CD4-positive, alpha-beta T cell treated with Interleukin-4 for 1 hour (primary cell): ENCODE data around the gene CPA5.

ENCODE experiments used
- DNase-seq, 2 donors: peaks; one replicate each; pipeline ENCODE4 v3.0.0-alpha.2; 2020 to 2022

CPA5 gene

GRCh38 chr7:130397758-130398073 is 53.1 kb downstream of the CPA5 start:
- no peak for DNase-seq

GRCh38 chr7:130398526-130399090 is 54.0 kb downstream of the CPA5 start:
- no peak for DNase-seq

- DNase-seq, result no peak
Measured at GRCh38 chr7:130400120-130400572, 55.5 kb downstream of the CPA5 start.

GRCh38 chr7:130401101-130401500 is 56.5 kb downstream of the CPA5 start:
- no peak for DNase-seq

GRCh38 chr7:130401578-130401977 is 57.0 kb downstream of the CPA5 start:
- no peak for DNase-seq

- DNase-seq, result no peak
Measured at GRCh38 chr7:130405003-130405402, 60.4 kb downstream of the CPA5 start.

GRCh38 chr7:130409067-130409711 is 64.6 kb downstream of the CPA5 start:
- no peak for DNase-seq

GRCh38 chr7:130409712-130410072 is 65.1 kb downstream of the CPA5 start:
- no peak for DNase-seq

GRCh38 chr7:130410868-130411541 is 66.4 kb downstream of the CPA5 start:
- DNase-seq, result no peak

- no peak for DNase-seq
Measured at GRCh38 chr7:130413201-130413600, 68.6 kb downstream of the CPA5 start.

GRCh38 chr7:130415006-130415405 is 70.4 kb downstream of the CPA5 start:
- DNase-seq, result no peak

GRCh38 chr7:130417213-130417612 is 72.6 kb downstream of the CPA5 start:
- DNase-seq, result no peak

- no peak for DNase-seq
Measured at GRCh38 chr7:130418306-130418705, 73.7 kb downstream of the CPA5 start.
